GM12873 (cell line): ENCODE measurements around the gene CEP95.

Experiments
- TF ChIP-seq, protein P1 (sequence below): IDR thresholded peaks from 2 replicates; pipeline ENCODE4 v1.5.1; 2012; ENCODE audit warnings: low read depth, mild to moderate bottlenecking, moderate library complexity, low read length, control low read depth; ENCODE audit not compliant: insufficient read depth; ENCODE audit errors: missing control alignments

The CEP95 gene

GRCh38 chr17:64502809-64503208, 4.0 kb upstream of the CEP95 start:
- TF ChIP-seq, protein P1, sequence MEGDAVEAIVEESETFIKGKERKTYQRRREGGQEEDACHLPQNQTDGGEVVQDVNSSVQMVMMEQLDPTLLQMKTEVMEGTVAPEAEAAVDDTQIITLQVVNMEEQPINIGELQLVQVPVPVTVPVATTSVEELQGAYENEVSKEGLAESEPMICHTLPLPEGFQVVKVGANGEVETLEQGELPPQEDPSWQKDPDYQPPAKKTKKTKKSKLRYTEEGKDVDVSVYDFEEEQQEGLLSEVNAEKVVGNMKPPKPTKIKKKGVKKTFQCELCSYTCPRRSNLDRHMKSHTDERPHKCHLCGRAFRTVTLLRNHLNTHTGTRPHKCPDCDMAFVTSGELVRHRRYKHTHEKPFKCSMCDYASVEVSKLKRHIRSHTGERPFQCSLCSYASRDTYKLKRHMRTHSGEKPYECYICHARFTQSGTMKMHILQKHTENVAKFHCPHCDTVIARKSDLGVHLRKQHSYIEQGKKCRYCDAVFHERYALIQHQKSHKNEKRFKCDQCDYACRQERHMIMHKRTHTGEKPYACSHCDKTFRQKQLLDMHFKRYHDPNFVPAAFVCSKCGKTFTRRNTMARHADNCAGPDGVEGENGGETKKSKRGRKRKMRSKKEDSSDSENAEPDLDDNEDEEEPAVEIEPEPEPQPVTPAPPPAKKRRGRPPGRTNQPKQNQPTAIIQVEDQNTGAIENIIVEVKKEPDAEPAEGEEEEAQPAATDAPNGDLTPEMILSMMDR, result no peak

GRCh38 chr17:64503341-64503740, 3.4 kb upstream of the CEP95 start:
- TF ChIP-seq, protein P1, result no peak

- TF ChIP-seq, protein P1, result no peak
These were observed 2.7 kb upstream of the CEP95 start for GRCh38 chr17:64503821-64504768.

- TF ChIP-seq, protein P1, result no peak
These were observed 1.9 kb upstream of the CEP95 start for GRCh38 chr17:64504769-64505339.

- TF ChIP-seq, protein P1, result no peak
These were observed 1.2 kb upstream of the CEP95 start for GRCh38 chr17:64505340-64506200.

DNA sequence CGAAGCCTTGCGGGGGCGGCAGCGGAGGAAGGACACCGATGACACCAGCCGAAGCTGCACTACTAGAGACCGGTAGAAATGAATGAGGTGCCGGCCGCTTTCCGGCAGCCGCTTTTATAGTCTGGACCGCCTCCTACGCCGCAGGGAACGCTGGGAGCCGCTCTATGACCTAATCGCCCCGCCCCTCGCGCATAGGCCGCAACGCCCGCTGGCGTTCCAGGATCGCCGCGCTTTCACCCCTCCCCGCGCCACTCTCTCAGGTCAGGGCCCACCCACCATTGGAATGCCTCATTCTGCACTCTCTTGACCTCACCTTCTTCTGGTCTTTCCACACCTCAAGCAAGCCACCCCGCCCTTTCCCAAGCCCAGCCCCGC, 589 bp upstream of the CEP95 start, which contains the start of gene DDX5:
Gene DDX5 (minus strand): TSS at position 89 of the 375 bp plus-strand sequence. CDS start 170 bp downstream, outside the sequence.
- TF ChIP-seq, protein P1, result no peak
